Rectal smooth muscle tissue (tissue), 1 donor: ENCODE data around the gene UMAD1.
"Not testable (repeated sequence)": the region's sequence is repeated elsewhere in the genome, so short reads cannot be mapped to it uniquely, and the experiment has no call there.

Experiments
- H3K27ac ChIP-seq: one replicate; pipeline ENCODE4 v1.7.0; 2013; ENCODE audit warnings: low read depth, low read length, inconsistent platforms
- H3K27me3 ChIP-seq: one replicate; pipeline ENCODE4 v1.7.0; 2013; ENCODE audit warnings: low read length; ENCODE audit not compliant: control insufficient read depth, insufficient read depth
- H3K36me3 ChIP-seq: one replicate; pipeline ENCODE4 v1.7.0; 2013; ENCODE audit warnings: low read length; ENCODE audit not compliant: control insufficient read depth, insufficient read depth
- H3K4me1 ChIP-seq: one replicate; pipeline ENCODE4 v1.7.0; 2013; ENCODE audit warnings: low read length; ENCODE audit not compliant: control insufficient read depth, insufficient read depth
- H3K4me3 ChIP-seq: one replicate; pipeline ENCODE4 v1.7.0; 2013; ENCODE audit warnings: low read length
- H3K9ac ChIP-seq: one replicate; pipeline ENCODE4 v1.7.0; 2013; ENCODE audit warnings: low read length

The UMAD1 gene

GRCh38 chr7:7819442-7820247 lies 179.1 kb downstream of the UMAD1 start:
- Histone ChIP-seq H3K27me3 (no peaks in the 10 kb centered on the region), H3K9ac (no peak overlapping the region), H3K4me3 (no peak overlapping the region), H3K4me1 (no peaks in the 10 kb centered on the region), H3K36me3 (no peaks in the 10 kb centered on the region), H3K27ac (no peak overlapping the region)

GRCh38 chr7:7820409-7820808 lies 179.9 kb downstream of the UMAD1 start:
- H3K9ac ChIP-seq = no peak overlapping the region

GRCh38 chr7:7820939-7821338 lies 180.4 kb downstream of the UMAD1 start:
- H3K9ac ChIP-seq = no peak overlapping the region
- H3K4me1 ChIP-seq = no peaks in the 10 kb centered on the region
- H3K36me3 ChIP-seq = no peaks in the 10 kb centered on the region
- no peak overlapping the region for H3K27ac ChIP-seq
- no peak overlapping the region for H3K4me3 ChIP-seq
- H3K27me3 ChIP-seq = no peaks in the 10 kb centered on the region

More at GRCh38 chr7:7820409-7820808, 179.9 kb downstream of the UMAD1 start:
- Histone ChIP-seq H3K4me3 (no peak overlapping the region), H3K36me3 (no peaks in the 10 kb centered on the region), H3K4me1 (no peaks in the 10 kb centered on the region), H3K27ac (no peak overlapping the region), H3K27me3 (no peaks in the 10 kb centered on the region)

GRCh38 chr7:7821517-7821916 lies 181.0 kb downstream of the UMAD1 start:
- Histone ChIP-seq H3K27me3 (no peaks in the 10 kb centered on the region), H3K9ac (no peak overlapping the region), H3K4me3 (no peak overlapping the region), H3K4me1 (no peaks in the 10 kb centered on the region), H3K27ac (no peak overlapping the region), H3K36me3 (no peaks in the 10 kb centered on the region)

- H3K27ac ChIP-seq, H3K9ac ChIP-seq, H3K27me3 ChIP-seq, H3K4me1 ChIP-seq, H3K4me3 ChIP-seq, H3K36me3 ChIP-seq: not testable (repeated sequence)
Observed at GRCh38 chr7:7825294-7825693, 184.7 kb downstream of the UMAD1 start.

- H3K36me3 ChIP-seq = no peaks in the 10 kb centered on the region
- H3K4me1 ChIP-seq = no peaks in the 10 kb centered on the region
- no peak overlapping the region for H3K4me3 ChIP-seq
- no peak overlapping the region for H3K9ac ChIP-seq
- H3K27ac ChIP-seq = no peak overlapping the region
- H3K27me3 ChIP-seq = no peaks in the 10 kb centered on the region
Observed at GRCh38 chr7:7829667-7830066, 189.1 kb downstream of the UMAD1 start.

- Histone ChIP-seq H3K27me3 (no peaks in the 10 kb centered on the region), H3K4me3 (no peak overlapping the region), H3K27ac (no peak overlapping the region), H3K9ac (no peak overlapping the region), H3K4me1 (no peaks in the 10 kb centered on the region), H3K36me3 (no peaks in the 10 kb centered on the region)
Observed at GRCh38 chr7:7830122-7830878, 189.7 kb downstream of the UMAD1 start.

GRCh38 chr7:7832518-7832917 lies 192.0 kb downstream of the UMAD1 start:
- Histone ChIP-seq H3K9ac (no peak overlapping the region), H3K4me1 (no peaks in the 10 kb centered on the region), H3K4me3 (no peak overlapping the region), H3K36me3 (no peaks in the 10 kb centered on the region), H3K27me3 (no peaks in the 10 kb centered on the region), H3K27ac (no peak overlapping the region)

- Histone ChIP-seq H3K27ac (no peak overlapping the region), H3K27me3 (no peaks in the 10 kb centered on the region), H3K4me1 (no peaks in the 10 kb centered on the region), H3K36me3 (no peaks in the 10 kb centered on the region), H3K4me3 (no peak overlapping the region), H3K9ac (no peak overlapping the region)
Observed at GRCh38 chr7:7834761-7835160, 194.2 kb downstream of the UMAD1 start.

- Histone ChIP-seq H3K36me3 (no peaks in the 10 kb centered on the region), H3K27ac (no peak overlapping the region), H3K9ac (no peak overlapping the region), H3K4me3 (no peak overlapping the region), H3K27me3 (no peaks in the 10 kb centered on the region), H3K4me1 (no peaks in the 10 kb centered on the region)
Observed at GRCh38 chr7:7841027-7841426, 200.5 kb downstream of the UMAD1 start.

- Histone ChIP-seq H3K4me3 (no peak overlapping the region), H3K9ac (no peak overlapping the region), H3K27me3 (no peaks in the 10 kb centered on the region), H3K36me3 (no peaks in the 10 kb centered on the region), H3K4me1 (no peaks in the 10 kb centered on the region), H3K27ac (no peak overlapping the region)
Observed at GRCh38 chr7:7843240-7843639, 202.7 kb downstream of the UMAD1 start.

- Histone ChIP-seq H3K27ac (no peak overlapping the region), H3K4me1 (no peaks in the 10 kb centered on the region), H3K4me3 (no peak overlapping the region)
Observed at GRCh38 chr7:7843972-7844371, 203.4 kb downstream of the UMAD1 start.

GRCh38 chr7:7848246-7848645 lies 207.7 kb downstream of the UMAD1 start:
- Histone ChIP-seq H3K9ac (no peak overlapping the region), H3K36me3 (no peaks in the 10 kb centered on the region), H3K4me3 (no peak overlapping the region)

More at GRCh38 chr7:7843972-7844371, 203.4 kb downstream of the UMAD1 start:
- Histone ChIP-seq H3K9ac (no peak overlapping the region), H3K36me3 (no peaks in the 10 kb centered on the region), H3K27me3 (no peaks in the 10 kb centered on the region)

More at GRCh38 chr7:7848246-7848645, 207.7 kb downstream of the UMAD1 start:
- H3K4me1 ChIP-seq = no peaks in the 10 kb centered on the region
- no peak overlapping the region for H3K27ac ChIP-seq
- no peaks in the 10 kb centered on the region for H3K27me3 ChIP-seq
